Amniotic epithelial cell (primary cell): ENCODE measurements around the gene CCDC17.
"Not testable (repeated sequence)": the region's sequence is repeated elsewhere in the genome, so short reads cannot be mapped to it uniquely, and the experiment has no call there.

Experiments used
- DNase-seq: peaks from one replicate; pipeline ENCODE4 v3.0.0-alpha.2; 2010; ENCODE audit warnings: low read depth

The CCDC17 gene

GRCh38 chr1:45621895-45622523 lies 1.8 kb downstream of the CCDC17 start:
- no peak for DNase-seq

DNA sequence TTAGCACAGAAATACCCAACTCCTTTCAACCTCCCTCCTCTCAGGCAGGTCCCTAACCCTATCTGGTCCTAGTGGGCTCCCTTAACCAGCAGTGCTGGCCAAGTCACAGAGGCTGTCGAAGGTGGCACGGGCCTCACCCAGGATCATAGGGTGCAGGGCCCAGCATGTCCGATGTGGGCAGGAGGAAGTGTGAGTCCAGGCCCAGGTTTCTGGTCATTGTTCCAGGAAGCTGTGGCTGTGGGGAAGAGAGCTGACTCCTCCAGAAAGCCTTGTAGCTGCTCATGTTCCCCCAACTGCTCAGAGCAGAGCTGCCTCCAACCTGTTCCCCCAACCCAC lies 2.4 kb downstream of the CCDC17 start:
- no peak for DNase-seq

- no peak for DNase-seq
These were observed 3.0 kb downstream of the CCDC17 start for GRCh38 chr1:45620588-45621500.

- no peak for DNase-seq
These were observed 4.5 kb downstream of the CCDC17 start for GRCh38 chr1:45619149-45619921.

DNA sequence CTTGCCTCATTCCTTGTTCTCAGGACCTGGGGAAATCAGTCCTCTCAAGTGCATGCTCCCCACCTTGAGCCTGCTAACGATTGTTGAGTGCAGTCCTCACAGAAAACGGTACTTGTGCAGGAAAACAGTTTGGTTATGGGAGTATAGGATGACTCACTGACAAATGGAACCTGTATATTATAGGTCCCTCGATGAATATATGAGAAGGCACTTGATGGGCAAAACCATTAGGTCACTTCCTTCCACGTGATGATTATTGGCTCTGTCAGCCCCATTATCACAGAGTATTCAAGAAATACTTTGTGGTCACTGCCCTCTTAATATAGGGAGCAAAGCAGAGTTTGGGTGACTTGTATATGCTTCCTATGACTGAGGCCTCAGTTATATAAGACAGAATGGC lies 6.2 kb downstream of the CCDC17 start:
- peak; percentile 21 for DNase-seq

DNA sequence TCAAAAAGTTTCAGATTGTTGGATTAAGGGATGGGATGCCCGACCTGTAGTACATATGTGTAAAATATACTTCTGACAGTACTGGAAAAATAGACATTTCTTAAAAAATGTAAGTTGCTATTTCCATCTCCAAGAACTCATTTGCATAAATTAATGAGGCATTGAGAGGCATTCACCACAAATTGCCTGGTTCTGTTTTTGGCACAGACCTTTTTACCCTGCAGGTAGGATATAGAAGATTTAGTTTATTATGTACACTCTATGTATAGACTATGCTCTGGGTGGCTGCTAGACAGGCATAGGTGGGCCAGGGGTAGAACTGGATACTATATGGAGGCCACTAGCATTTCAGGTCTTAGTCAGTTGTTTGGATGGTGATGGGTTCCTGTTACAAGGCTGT lies 8.0 kb downstream of the CCDC17 start:
- no peak for DNase-seq

GRCh38 chr1:45612941-45613579 lies 10.8 kb downstream of the CCDC17 start:
- no peak for DNase-seq

- no peak for DNase-seq
These were observed 13.1 kb downstream of the CCDC17 start for GRCh38 chr1:45610589-45611226.

- no peak for DNase-seq
These were observed 15.4 kb downstream of the CCDC17 start for GRCh38 chr1:45608175-45609156.

- DNase-seq = no peak
These were observed 16.3 kb downstream of the CCDC17 start for GRCh38 chr1:45607404-45608074.

- no peak for DNase-seq
These were observed 19.6 kb downstream of the CCDC17 start for GRCh38 chr1:45604239-45604638.

GRCh38 chr1:45596765-45597164 lies 27.1 kb downstream of the CCDC17 start:
- DNase-seq = not testable (repeated sequence)

DNA sequence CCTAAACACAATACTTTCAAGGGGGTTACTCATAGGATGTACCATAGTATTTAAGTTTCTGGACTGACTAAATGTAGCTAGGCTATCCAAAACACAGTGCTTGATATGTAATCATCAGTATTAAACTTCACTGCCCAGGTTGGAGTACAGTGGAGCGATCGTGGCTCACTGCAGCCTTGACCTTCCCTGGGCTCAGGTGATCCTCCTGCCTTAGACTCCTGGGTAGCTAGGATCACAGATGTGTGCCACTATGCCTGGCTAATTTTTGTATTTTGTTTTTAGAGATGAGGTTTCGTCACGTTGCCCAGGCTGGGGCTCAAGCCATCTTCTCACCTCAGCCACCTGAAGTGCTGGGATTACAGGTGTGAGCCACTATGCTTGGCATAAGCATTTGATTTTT lies 29.4 kb downstream of the CCDC17 start:
- no peak for DNase-seq

DNA sequence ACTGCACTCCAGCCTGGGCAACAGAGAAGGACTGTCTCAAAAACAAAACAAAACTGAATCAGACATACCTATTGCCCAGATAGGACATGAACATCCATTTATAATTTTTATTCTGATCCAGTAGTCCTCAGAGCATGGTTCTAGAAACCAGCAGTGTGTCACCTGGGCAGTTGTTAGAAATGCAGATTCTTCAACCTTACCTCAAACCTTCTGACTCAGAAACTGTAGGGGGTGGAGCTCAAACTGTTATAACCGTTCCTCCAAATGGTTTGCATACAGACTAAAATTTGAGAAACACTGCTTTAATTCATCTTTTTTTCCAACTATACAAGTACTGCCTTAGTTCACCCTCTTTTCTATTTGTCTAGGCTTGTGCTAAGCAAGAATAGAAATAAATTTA lies 34.0 kb downstream of the CCDC17 start:
- DNase-seq = no peak

DNA sequence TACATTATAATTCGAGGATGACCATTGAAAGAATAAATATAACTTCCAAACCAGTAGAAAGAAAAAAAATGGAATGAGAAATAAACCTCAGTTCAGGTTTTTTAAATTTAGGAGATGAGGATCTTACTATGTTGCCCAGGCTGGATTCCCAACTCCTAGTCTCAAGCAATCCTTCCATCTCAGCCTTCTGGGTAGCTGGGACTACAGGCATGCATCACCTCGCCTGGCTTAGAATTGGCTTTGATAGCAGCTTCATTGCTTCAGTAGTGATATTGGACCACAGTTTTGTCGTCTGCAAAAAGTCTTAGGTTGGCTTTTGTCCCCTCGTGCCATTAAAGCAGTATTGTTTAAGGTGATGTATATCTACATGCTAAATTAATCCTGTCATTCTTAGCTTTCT lies 37.1 kb downstream of the CCDC17 start:
- no peak for DNase-seq

DNA sequence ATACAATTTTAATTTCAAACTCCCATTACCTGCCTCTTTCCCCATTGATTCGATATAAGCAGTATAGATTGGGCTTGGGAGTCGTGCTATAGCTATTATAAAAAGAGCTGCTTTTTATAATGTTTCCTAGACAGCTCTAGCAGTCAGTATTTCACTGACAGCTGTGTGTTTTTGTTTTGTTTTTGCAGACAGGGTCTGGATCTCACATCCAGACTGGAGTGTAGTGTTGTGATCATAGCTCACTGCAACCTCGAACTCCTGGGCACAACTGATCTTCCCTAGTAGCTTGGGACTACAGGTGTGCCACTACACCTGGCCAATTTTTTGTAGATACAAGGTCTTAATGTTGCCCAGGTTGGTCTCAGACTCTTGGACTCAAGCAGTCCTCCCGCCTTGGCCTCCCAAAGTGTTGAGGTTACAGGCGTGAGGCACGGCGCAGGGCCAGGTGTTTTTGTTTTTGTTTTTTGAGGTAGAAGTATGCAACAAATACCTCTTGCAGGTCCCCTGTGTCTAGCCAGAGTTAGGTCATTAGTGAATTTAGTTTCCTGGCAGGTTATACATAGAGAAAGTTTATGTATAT lies 38.3 kb downstream of the CCDC17 start:
- DNase-seq = no peak

GRCh38 chr1:45585110-45585426 lies 38.8 kb downstream of the CCDC17 start:
- no peak for DNase-seq

GRCh38 chr1:45584351-45585109 lies 39.3 kb downstream of the CCDC17 start:
- DNase-seq = peak; percentile 83
